IPS-NIHi7 (cell line): ENCODE measurements around the gene SIGLEC10.

Experiments used
- DNase-seq: peaks from one replicate; pipeline ENCODE4 v3.0.0; 2012; ENCODE audit warnings: mixed read lengths; ENCODE audit errors: extremely low spot score

The SIGLEC10 gene

DNA sequence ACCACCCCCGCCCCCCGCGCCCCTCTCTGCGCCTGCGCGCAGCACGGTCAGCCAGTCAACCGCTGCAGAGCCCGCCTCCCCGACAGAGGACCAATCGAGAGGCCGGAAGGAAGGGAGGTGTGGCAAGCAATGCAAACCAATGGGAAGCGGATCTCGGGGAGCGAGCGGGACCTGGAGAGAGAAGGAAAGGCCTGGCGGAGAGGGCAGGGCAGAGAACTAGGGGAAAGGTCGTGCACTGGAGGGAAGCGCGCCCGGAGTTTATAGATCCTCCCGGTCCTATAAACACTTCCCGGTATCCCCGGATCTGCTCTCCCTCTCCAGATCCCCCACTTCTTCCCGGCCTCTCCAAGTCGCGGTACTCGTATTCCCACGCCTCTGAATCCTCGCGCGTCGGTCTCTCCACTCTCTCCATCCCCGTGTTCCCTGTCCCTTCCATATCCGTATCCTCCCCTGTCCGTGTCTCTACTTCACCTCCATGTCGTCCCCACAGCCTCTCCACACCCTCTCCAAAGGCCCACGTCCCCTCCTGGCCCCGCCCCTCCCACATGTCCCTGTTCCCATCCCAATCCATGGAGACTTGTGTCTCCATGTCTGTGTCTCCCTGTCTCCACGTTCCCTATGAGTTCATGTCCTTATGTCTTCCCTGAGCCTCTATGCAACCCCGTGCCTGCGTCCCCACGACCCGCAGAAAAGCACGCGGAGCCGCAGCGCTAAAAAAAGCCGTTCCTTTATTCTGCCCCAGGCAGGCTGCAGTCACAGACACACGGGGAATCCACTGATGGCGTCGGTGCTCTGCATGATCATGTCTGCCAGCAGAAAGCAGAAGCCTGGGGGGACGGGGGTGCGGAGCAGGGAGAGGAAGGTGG is 50.8 kb downstream of the SIGLEC10 start:
- peak; percentile 96 for DNase-seq

GRCh38 chr19:51365965-51366388 is 51.5 kb downstream of the SIGLEC10 start, which contains the start of gene ETFB:
TSS of gene ETFB (minus strand) at chr19:51366388. CDS start at chr19:51366326, 62 bp downstream.
- no peak for DNase-seq

GRCh38 chr19:51365211-51365964 is 52.1 kb downstream of the SIGLEC10 start:
- DNase-seq, result no peak

GRCh38 chr19:51364200-51365106 is 53.0 kb downstream of the SIGLEC10 start:
- no peak for DNase-seq

DNA sequence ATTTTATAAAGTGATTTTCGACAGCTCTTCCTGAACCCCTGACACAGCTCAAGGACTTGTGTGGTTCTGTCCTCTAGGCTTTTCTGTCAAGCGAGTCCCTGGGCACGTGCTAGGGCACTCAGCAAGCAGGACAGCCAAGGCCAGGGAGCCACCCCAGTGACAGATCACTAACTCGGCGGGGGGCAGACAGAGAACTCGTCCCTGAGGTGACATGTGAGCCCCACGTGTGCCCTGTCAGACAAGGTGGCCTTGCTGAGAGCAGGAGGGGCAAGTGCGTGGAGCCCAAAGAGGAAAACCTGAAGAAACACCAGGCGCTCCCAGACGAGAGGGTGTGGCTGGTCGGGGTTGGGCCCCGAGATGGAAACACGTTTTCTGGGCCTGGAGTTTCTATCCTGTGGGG is 56.2 kb downstream of the SIGLEC10 start:
- no peak for DNase-seq
